ENCODE data around the gene MYLIP. TPM values are rescaled to one million over a fixed set of nuclear protein-coding genes. Genes with fewer than 3 reads are reported as not detected.
A peak's percentile ranks its signal among the peaks of the same experiment; 100 is the strongest.

MYLIP gene
- total RNA-seq, 2 donors from 2014 or later, result 39.6 to 58.1 TPM

DNA sequence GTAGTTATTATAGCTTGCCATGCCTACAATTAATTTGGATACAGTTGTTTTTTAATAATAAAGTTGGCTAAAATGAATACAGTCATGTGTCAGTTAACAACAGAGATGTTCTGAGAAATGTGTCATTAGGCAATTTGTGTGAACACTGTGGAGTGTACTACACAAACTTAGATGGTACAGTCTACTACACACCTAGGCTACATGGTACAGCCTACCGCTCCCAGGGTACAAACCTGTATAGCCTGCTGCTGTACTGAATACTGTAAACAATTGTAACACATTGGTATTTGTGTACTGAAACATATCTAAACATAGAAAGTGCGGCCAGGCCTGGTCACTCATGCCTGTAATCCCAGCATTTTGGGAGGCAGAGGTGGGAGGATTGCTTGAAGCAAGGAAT lies 50.2 kb downstream of the MYLIP start:
- Histone ChIP-seq H3K27me3 (replicated peaks; ENCODE audit: insufficient read depth) (no peaks in the 10 kb centered on the region), H3K9me3 (no peaks in the 10 kb centered on the region), H3K4me3 (no peak overlapping the region), H3K27ac (peak overlapping the region in 1 of 2 donors; percentile 36), H3K36me3 (no peaks in the 10 kb centered on the region), H3K4me1 (replicated peaks) (no peaks in the 10 kb centered on the region)
- intact Hi-C loops (cut with DNase I), result loop anchor here (5.0 kb wide), 1 partner anchor 472 kb away; no protein-coding TSS in a partner anchor
- WGBS, result 78% methylated on average over 2 of the region's 2 CpGs
- DNase-seq (ENCODE audit: low spot score), result peak; percentile 38
- TF ChIP-seq POLR2A (IDR thresholded peaks at IDR 0.05), result no peak
- peak; percentile 75 for TF ChIP-seq POLR2AphosphoS5 (IDR thresholded peaks at IDR 0.05)

- no peaks in the 10 kb centered on the region for H3K9me3 ChIP-seq
- no peak for DNase-seq (ENCODE audit: low spot score)
- intact Hi-C loops (cut with DNase I), result loop anchor here (5.0 to 10.0 kb wide), 2 partner anchors 45 to 473 kb away; no protein-coding TSS in a partner anchor
Measured at GRCh38 chr6:16179970-16180431, 51.1 kb downstream of the MYLIP start.

GRCh38 chr6:16180696-16181438 lies 52.0 kb downstream of the MYLIP start:
- H3K4me3 ChIP-seq, result no peak overlapping the region
- DNase-seq (ENCODE audit: low spot score), result no peak
- intact Hi-C loops (cut with DNase I), result loop anchor here (10.0 kb wide), 1 partner anchor 46 kb away; no protein-coding TSS in a partner anchor
- no peak overlapping the region for H3K27ac ChIP-seq
- H3K4me1 ChIP-seq (replicated peaks), result no peaks in the 10 kb centered on the region
- WGBS, result 89% methylated on average over 42 of the region's 45 CpGs
- H3K36me3 ChIP-seq, result no peaks in the 10 kb centered on the region
- H3K27me3 ChIP-seq (replicated peaks; ENCODE audit: insufficient read depth), result no peaks in the 10 kb centered on the region
- H3K9me3 ChIP-seq, result no peaks in the 10 kb centered on the region
- TF ChIP-seq POLR2A (IDR thresholded peaks at IDR 0.05) (no peak), CTCF (IDR thresholded peaks at IDR 0.05) (no peak), POLR2AphosphoS5 (IDR thresholded peaks at IDR 0.05) (no peak)

More at GRCh38 chr6:16179970-16180431, 51.1 kb downstream of the MYLIP start:
- Histone ChIP-seq H3K36me3 (no peaks in the 10 kb centered on the region), H3K4me3 (no peak overlapping the region), H3K27me3 (replicated peaks; ENCODE audit: insufficient read depth) (no peaks in the 10 kb centered on the region), H3K4me1 (replicated peaks) (no peaks in the 10 kb centered on the region), H3K27ac (peak overlapping the region in 1 of 2 donors; percentile 36)
- WGBS, result 49% methylated on average over 16 of the region's 16 CpGs
- no peak for TF ChIP-seq POLR2A (IDR thresholded peaks at IDR 0.05)

- Histone ChIP-seq H3K4me1 (replicated peaks) (no peaks in the 10 kb centered on the region), H3K36me3 (no peaks in the 10 kb centered on the region), H3K27ac (no peak overlapping the region), H3K9me3 (no peaks in the 10 kb centered on the region), H3K4me3 (no peak overlapping the region), H3K27me3 (replicated peaks; ENCODE audit: insufficient read depth) (no peaks in the 10 kb centered on the region)
- peak; percentile 65 for DNase-seq (ENCODE audit: low spot score)
- peak; percentile 62 for TF ChIP-seq POLR2AphosphoS5 (IDR thresholded peaks at IDR 0.05)
- no peak for TF ChIP-seq POLR2A (IDR thresholded peaks at IDR 0.05)
- intact Hi-C loops (cut with DNase I), result loop anchor here (2.0 to 10.0 kb wide), 2 partner anchors 47 to 491 kb away; no protein-coding TSS in a partner anchor
- 64% methylated on average over 14 of the region's 14 CpGs for WGBS
Measured at GRCh38 chr6:16181439-16182297, 52.8 kb downstream of the MYLIP start.

DNA sequence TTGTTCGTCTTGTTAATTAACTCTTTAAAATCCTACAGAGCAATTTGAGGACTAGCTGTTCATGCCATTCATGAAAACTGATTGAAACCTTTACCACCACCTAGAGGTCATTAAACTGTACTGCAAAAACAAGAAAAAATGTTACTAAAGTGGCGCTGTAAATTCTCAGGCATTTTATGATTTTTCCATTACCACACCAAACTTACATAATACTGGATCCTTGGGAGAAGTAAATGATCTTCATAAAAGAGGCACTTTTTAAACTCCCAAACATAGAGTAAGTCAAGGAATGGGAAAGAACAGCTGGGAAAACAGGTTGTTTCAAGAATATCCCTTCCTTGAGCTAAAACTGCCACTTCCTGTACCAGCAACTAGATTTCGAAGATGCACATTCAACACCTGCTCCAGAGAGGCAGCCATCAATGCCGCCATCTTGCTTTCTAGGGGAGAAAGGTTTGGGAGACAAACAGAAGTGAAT lies 54.3 kb downstream of the MYLIP start:
- Histone ChIP-seq H3K36me3 (no peaks in the 10 kb centered on the region), H3K27ac (no peak overlapping the region), H3K4me3 (no peak overlapping the region), H3K27me3 (replicated peaks; ENCODE audit: insufficient read depth) (no peaks in the 10 kb centered on the region), H3K9me3 (no peaks in the 10 kb centered on the region), H3K4me1 (replicated peaks) (no peaks in the 10 kb centered on the region)
- DNase-seq (ENCODE audit: low spot score), result no peak
- WGBS, result 29% methylated on average over 4 of the region's 4 CpGs
- intact Hi-C loops (cut with DNase I), result loop anchor here (2.0 to 10.0 kb wide), 2 partner anchors 48 to 492 kb away; no protein-coding TSS in a partner anchor
- TF ChIP-seq POLR2AphosphoS5 (IDR thresholded peaks at IDR 0.05) (peak; percentile 5), CTCF (IDR thresholded peaks at IDR 0.05) (peak; percentile 55 to 83 (median 83)), POLR2A (IDR thresholded peaks at IDR 0.05) (no peak)

GRCh38 chr6:16184129-16184528 lies 55.2 kb downstream of the MYLIP start:
- no peak for DNase-seq (ENCODE audit: low spot score)
- intact Hi-C loops (cut with DNase I), result loop anchor here (10.0 kb wide), 1 partner anchor 49 kb away; no protein-coding TSS in a partner anchor
- WGBS, result 38% methylated on average over 3 of the region's 3 CpGs
- no peaks in the 10 kb centered on the region for H3K4me1 ChIP-seq (replicated peaks)
- no peaks in the 10 kb centered on the region for H3K27me3 ChIP-seq (replicated peaks; ENCODE audit: insufficient read depth)
- H3K9me3 ChIP-seq, result no peaks in the 10 kb centered on the region
- H3K4me3 ChIP-seq, result no peak overlapping the region
- no peak overlapping the region for H3K27ac ChIP-seq
- peak in 3 of 4 experiments; percentile 11 to 39 (median 23) for TF ChIP-seq CTCF (IDR thresholded peaks at IDR 0.05)
- TF ChIP-seq POLR2A (IDR thresholded peaks at IDR 0.05), result no peak
- no peaks in the 10 kb centered on the region for H3K36me3 ChIP-seq
